ENCODE results near the gene TM2D3. TPM values are rescaled to one million over a fixed set of nuclear protein-coding genes. Genes with fewer than 3 reads are reported as not detected.
A peak's percentile ranks its signal among the peaks of the same experiment; 100 is the strongest.
"Not testable (repeated sequence)": the region's sequence is repeated elsewhere in the genome, so short reads cannot be mapped to it uniquely, and the experiment has no call there.

The TM2D3 gene
- total and polyA plus RNA-seq, 10 of the 15 experiments (the other 5 are each of a cell fraction or from before 2014, with no cell fraction given), result 28.3 to 84.5 (median 45.0) TPM

DNA sequence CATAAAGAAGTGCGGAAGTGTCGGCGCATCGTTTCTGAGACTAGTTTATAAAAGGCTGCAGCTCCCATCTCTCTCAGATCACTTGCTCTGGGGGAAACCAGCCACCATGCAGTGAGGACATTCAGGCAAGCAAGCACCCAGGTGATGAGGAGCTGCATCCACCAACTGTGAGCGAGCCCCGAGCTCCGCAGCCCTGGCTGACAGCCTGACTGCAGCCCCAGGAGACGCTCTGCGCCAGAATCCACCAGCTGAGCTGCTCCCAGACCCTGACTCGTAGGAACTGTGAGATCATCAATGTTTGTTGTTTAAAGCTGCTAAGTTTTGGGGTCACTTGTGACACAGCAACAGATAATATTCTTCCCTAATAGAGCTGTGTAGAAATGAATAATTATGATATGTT, 5.0 kb upstream of the TM2D3 start (continued):
- TF ChIP-seq PRDM15 (CRISPR knock-in tag; IDR thresholded peaks at IDR 0.05), result no peak

DNA sequence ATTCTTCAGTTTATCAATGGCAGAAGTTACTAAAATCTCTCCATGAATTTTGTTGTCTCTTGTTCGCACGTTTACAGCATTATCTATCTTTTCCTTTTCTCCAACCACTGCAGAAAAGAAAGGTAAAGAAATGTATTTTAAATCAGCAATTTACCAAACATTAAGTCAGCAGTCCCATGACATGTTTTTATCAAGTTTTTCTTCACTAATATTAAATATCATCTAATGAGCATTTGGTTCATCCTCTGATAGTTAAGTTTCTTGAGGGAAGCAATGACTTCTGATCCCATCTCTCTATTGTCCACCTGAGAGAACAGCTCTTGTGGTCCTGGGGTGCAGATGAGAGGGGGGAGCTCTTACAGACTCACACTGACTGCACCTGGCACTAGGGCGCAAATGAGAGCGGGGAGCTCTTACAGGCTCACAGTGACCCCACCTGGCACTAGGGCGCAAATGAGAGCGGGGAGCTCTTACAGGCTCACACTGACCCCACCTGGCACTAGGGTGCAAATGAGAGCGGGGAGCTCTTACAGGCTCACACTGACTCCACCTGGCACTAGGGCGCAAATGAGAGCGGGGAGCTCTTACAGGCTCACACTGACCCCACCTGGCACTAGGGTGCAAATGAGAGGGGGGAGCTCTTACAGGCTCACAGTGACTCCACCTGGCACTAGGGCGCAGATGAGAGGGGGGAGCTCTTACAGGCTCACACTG, 2.6 kb upstream of the TM2D3 start:
- FAIRE-seq; H3K27ac ChIP-seq (ENCODE audit: control insufficient read depth, insufficient read depth); ATAC-seq; BruUV-seq (replicated peaks); DNase-seq (ENCODE audit: low read depth, low spot score); H3K9ac ChIP-seq (ENCODE audit: control insufficient read depth, insufficient read depth, low read length); H3K4me2 ChIP-seq (ENCODE audit: control insufficient read depth, insufficient read depth); H3K36me3 ChIP-seq (ENCODE audit: control insufficient read depth in 2 of 2, insufficient read depth in 2 of 2, low read length in 1 of 2); H2AFZ ChIP-seq (ENCODE audit: control insufficient read depth, low read depth, low read length); H3K9me3 ChIP-seq (replicated peaks; ENCODE audit: control insufficient read depth, insufficient read depth, low read length); H4K20me1 ChIP-seq (ENCODE audit: control insufficient read depth, insufficient read depth); H3K27me3 ChIP-seq (replicated peaks in 1 of 2; ENCODE audit: control insufficient read depth in 2 of 2, insufficient read depth in 2 of 2, low read length in 1 of 2); in situ Hi-C loops (cut with MboI); H3K4me3 ChIP-seq: not testable (repeated sequence)
- TF ChIP-seq CTCF (IDR thresholded peaks at IDR 0.05 in 2 of 3, conservative IDR thresholded peaks at IDR 0.05 in 1 of 3; ENCODE audit: control insufficient read depth in 2 of 3, extremely low read depth in 1 of 3, insufficient read depth in 1 of 3, low read depth in 3 of 3, low read length in 3 of 3), result peak; percentile 48 to 54 (median 50)
- peak; percentile 56 for TF ChIP-seq RAD21 (IDR thresholded peaks at IDR 0.05; ENCODE audit: insufficient read depth, low read depth, low read length)
- ChIA-PET POLR2A (interaction anchor here (0.8 to 0.9 kb wide), 2 partner anchors 360 to 361 kb away, joined by 3 to 4 read pairs; partner anchors contain the start of gene SNRPA1), CTCF (interaction anchor here (0.6 to 6.7 kb wide), 13 partner anchors 13 to 396 kb away, joined by 3 to 57 read pairs (median 3); no protein-coding TSS in a partner anchor), RAD21 (ENCODE audit: unreplicated experiment) (interaction anchor here (0.7 to 1.7 kb wide), 7 partner anchors 17 to 393 kb away, joined by 3 to 5 read pairs (median 3); partner anchors contain the start of gene SNRPA1), SMC1A (ENCODE audit: uncharacterized antibody, unreplicated experiment) (interaction anchor here (1.4 to 1.8 kb wide), 4 partner anchors 13 to 365 kb away, joined by 3 to 4 read pairs (median 4); no protein-coding TSS in a partner anchor)
- 84% methylated on average over 10 of the region's 10 CpGs for WGBS (ENCODE audit: insufficient coverage, insufficient replicate concordance, low lambda C conversion rate, missing lambda C conversion rate)
- Histone ChIP-seq H3K79me2 (ENCODE audit: control insufficient read depth, insufficient read depth, low read length) (peaks cover 32% of the 10 kb centered on the region), H3K4me1 (ENCODE audit: control insufficient read depth, insufficient read depth, low read length) (peaks cover 19% of the 10 kb centered on the region)
- intact Hi-C loops (cut with micrococcal nuclease; ENCODE audit: unreplicated experiment), result loop anchor here (5.0 kb wide), 2 partner anchors 377 to 1052 kb away; partner anchors contain the start of genes ASB7, LINS1 and SELENOS
